Vagina (tissue), 2 donors: Measurements from ENCODE around the gene MGLL.

ENCODE experiments used
- CTCF ChIP-seq, 3 experiments: fragments of 450-650 bp in 2 of 3; fragments of 200-600 bp in 1 of 3; sonication (generic) in 1 of 3; IDR thresholded peaks; one replicate each; pipeline ENCODE4 v1.5.1; 2017 to 2019; ENCODE audit warnings: antibody characterized with exemption in 3 of 3, mild to moderate bottlenecking in 2 of 3, moderate library complexity in 2 of 3
- POLR2A ChIP-seq, 2 donors: fragments of 450-650 bp; IDR thresholded peaks; one replicate each; pipeline ENCODE4 v1.6.1; 2017; ENCODE audit warnings: antibody characterized with exemption in 2 of 2, mild to moderate bottlenecking in 2 of 2, moderate library complexity in 2 of 2

- TF ChIP-seq POLR2A (IDR thresholded peaks at IDR 0.05) (no peak), CTCF (IDR thresholded peaks at IDR 0.05) (no peak)
Measured at GRCh38 chr3:127743351-127744252, 78.7 kb downstream of the MGLL start.
